NCI-H2227 (cell line): ENCODE measurements around the gene HID1.

ENCODE experiments used
- DNase-seq: peaks from one replicate; lab custom pipeline; 2025; ENCODE audit not compliant: unreplicated experiment; lab: John Stamatoyannopoulos, UW

Gene HID1

GRCh38 chr17:74999523-74999922 is 27.0 kb upstream of the HID1 start:
- no peak for DNase-seq

DNA sequence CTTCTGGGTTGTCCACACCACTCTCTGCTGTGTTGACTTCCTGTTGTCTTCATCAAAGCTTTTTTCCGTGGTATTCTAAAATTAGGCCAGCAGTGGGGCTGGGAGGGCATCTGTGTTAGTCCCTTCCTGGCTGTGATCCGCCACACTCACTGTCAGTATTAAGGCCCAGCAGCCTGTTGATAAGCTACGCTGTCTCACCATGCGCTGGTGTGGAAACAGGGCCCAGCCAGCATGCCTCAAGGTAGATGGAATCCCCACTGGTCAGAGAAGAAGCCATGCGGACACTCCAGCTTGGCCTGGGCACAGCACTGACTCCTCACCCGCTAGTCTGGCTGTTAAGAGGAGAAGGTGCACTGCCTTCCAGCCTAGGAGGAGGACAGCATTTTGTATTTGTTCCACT is 26.2 kb upstream of the HID1 start:
- no peak for DNase-seq

DNA sequence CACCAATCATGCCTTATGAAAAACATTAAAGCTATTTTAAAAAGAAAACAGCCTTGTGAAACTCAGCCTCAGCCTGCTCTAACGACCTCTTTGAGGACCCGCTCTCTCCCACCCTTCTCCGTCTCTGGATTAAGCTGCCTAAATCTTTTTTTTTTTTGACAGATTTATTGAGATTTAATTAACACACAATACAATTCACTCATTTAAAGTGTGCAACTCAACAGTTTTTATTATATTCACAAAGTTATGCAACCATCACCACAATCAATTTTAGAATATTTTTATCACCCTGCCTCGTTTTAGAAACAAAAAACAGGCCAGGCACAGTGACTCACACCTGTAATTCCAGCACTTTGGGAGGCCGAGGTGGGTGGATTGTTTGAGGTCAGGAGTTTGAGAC is 23.3 kb upstream of the HID1 start:
- DNase-seq: no peak

DNA sequence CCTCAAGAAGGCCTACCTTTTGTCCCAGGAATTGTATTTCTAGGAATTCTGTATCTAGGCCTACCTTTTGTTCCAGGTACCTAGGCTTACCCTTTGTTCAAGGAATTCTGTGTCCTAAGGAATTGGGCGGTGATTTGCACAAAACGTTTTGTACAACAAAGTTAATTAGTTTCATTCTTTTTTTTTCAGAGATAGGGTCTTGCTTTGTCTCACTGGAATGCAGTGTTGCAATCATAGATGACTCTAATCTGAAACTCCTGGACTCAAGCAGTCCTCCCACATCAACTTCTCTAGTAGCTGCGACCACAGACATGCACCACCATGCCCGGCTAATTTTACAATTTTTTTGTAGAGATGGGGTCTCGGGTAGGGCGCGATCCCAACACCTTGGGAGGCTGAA is 21.9 kb upstream of the HID1 start:
- no peak for DNase-seq

DNA sequence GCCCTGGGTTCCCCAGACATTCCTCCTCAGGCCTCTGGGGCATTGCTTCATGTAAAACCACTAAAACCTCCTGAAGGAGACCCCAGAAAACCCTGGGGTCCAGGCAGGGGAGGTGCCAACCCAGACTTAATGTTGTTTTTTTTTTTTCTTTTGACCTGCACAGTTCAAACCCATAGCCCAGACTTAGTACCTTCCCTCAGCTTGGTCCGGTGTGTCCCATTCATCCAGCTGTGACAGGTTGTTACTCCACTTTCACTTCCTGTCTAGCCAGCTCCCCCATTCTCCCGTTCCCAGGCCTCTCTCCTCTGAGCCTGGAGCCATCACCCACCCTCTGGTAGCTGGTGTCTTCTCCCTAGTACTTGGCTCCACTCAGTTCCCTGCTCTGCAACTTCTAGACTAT is 19.7 kb upstream of the HID1 start:
- DNase-seq: no peak

DNA sequence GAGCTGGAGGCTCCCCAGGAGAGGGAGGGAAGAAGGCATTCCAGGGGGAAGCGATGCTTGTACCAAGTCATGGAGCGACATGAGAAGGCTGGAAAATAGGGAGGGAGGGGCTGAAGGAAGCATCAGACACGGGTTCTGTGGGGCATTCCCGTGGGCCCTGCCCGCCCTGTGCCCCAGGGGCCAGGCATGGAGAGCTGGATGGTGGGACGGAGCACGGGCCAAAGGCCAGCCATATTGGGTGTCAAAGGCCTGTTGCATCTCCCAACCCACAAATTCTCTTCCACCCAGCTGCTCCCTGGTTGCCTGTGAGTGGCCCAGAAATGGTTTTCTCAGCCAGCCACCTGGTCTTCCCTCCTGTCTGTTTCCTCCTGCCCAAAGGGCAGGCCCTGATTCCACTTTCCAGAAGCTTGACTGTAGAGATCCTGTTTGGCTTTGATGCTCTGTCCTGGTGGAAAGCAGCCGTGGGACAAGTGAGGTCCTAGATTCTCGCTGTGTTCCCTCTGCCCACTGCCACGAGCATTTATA is 18.1 kb upstream of the HID1 start:
- no peak for DNase-seq

- DNase-seq: peak; percentile 77
Measured at GRCh38 chr17:74987909-74988711, 15.6 kb upstream of the HID1 start.

DNA sequence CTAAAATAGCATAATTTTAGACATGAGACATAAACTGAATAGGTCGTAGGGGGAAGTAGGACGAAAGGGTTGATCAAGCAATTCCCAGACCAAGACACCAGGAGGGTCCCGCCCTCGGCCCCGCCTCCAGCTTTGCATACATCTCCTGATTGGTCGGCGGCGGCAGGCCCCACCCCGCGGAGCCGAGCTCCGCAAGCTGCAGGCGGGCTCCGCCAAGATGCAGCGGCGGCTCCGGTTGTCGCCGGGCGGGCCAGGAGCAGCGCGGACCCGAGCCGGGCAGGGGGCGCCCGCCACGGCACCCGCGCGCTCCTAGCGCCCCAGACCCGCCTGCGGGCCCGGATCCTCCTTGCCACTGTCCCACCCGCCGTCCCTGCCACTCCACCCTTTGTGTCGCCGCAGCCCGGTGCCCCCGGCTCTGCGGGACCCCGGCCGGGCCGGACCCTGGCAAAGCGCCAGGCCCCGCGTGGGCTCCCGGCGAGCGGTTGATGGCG is 14.9 kb upstream of the HID1 start, which contains the start of gene CDR2L:
Gene CDR2L (plus strand): TSS at position 215 of the 491 bp plus-strand sequence. CDS start 412 bp downstream, outside the sequence.
- DNase-seq: peak; percentile 96

DNA sequence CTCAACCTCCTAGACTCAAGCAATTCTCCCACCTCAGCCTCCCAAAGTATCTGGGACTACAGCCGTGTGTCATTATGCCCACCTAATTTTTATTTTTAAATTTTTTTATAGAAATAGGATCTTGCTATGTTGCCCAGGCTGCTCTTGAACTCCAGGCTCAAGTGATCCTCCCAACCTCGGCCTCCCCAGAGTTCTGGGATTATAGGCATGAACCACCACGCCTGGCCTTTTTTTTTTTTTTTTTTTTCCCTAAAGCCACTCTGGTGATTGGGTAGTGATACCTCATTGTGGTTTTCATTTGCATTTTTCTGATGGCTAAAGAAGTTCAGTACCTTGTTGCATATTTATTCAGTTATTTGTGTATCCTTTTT is 13.6 kb upstream of the HID1 start:
- DNase-seq: no peak

DNA sequence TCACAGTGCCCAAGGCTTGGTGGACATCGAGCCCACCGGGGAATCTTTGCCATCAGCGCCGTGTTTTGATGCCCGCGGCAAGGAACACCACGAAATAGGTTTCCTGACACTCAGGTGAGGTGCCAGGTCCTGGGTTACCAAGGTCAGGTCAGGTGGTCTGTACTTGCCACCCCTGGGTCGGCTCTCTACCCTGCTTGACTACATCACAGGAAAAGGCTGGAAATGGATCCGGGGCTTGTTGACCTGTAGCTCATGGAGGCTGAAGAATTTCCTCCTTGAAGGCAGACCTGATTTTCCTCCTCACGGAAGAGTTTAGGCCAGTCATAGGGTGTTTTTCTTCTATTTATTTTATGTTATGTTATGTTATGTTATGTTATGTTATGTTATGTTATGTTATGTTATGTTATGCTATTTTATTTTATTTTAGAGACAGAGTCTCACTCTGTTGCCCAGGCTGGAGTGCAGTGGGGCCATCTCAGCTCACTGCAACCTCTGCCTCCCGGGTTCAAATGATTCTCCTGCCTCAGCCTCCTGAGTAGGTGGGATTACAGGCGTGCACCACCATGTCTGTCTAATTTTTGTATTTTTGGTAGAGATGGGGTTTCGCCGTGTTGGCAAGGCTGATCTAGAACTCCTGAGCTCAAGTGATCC is 10.2 kb upstream of the HID1 start:
- peak; percentile 36 for DNase-seq

GRCh38 chr17:74981979-74982662 is 9.6 kb upstream of the HID1 start:
- peak; percentile 92 for DNase-seq

- no peak for DNase-seq
Measured at GRCh38 chr17:74981318-74981978, 8.9 kb upstream of the HID1 start.

- no peak for DNase-seq
Measured at GRCh38 chr17:74979408-74980146, 7.0 kb upstream of the HID1 start.

GRCh38 chr17:74978240-74978639 is 5.7 kb upstream of the HID1 start:
- DNase-seq: no peak

GRCh38 chr17:74977802-74978201 is 5.2 kb upstream of the HID1 start:
- DNase-seq: no peak

- DNase-seq: no peak
Measured at GRCh38 chr17:74975943-74976342, 3.4 kb upstream of the HID1 start.

- DNase-seq: no peak
Measured at GRCh38 chr17:74972973-74973328, 392 bp upstream of the HID1 start.

DNA sequence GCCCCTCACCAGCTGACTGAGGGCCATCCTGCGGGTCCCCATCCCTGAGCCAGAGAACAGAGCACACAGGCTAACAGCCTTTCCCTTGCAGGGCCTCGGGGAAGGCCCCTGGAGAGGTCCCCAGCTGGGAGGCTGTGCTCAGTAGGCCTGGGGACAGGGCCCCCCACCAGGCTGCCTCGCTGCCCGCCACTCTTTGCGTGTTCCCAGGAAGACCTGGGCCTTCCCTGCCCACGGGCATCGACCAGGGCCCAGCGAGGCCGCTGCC is 785 bp downstream of the HID1 start:
- DNase-seq: no peak

DNA sequence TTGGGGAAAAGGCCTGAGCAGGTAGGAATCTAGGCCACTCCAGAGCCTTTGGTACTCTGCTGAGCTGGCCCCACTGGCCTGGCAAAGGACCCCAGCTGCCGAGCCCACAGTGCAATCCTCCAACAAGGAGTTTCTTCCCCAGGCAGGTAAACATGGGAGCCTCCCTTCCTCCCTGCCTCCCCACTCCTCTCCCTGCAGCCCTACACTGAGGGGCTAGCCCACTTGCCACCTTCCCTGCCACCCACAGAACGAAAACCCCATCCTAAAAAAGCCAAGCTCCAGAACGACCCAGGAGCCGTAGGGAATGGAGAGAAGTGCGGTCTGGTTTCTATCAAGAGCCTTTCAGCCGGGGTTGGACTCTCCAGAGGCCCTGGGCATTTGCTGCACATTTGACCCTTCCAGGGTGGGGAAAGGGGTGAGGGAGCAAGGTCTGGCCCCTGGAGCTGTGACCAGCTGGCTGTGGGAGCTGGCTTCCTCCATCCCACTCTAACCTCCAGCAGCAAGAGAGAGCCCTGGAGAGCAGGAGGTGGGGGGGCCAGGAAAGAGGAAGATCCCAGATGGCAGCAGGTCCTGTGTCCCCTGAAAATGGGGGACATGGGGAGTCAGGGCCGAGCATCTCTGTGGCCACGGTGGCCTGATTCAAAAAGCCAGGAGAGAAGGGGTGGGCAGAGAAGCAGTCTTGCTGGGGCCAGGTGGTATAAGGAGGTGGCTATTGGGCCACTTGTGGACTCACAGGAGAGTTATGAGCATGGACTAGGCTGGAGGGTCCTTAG is 1.3 kb downstream of the HID1 start:
- DNase-seq: no peak

- no peak for DNase-seq
Measured at GRCh38 chr17:74970395-74970794, 2.2 kb downstream of the HID1 start.
